Stimulated activated CD8-positive, alpha-beta memory T cell treated with anti-CD3 and anti-CD28 coated beads, Interleukin-7, amount 100 ng/mL, for 4 hours (primary cell): ENCODE measurements around the gene TNNT3.

Experiments used
- DNase-seq, 2 donors: peaks; one replicate each; pipeline ENCODE4 v3.0.0-alpha.2; 2020; ENCODE audit warnings: low read depth in 2 of 2

The TNNT3 gene

DNA sequence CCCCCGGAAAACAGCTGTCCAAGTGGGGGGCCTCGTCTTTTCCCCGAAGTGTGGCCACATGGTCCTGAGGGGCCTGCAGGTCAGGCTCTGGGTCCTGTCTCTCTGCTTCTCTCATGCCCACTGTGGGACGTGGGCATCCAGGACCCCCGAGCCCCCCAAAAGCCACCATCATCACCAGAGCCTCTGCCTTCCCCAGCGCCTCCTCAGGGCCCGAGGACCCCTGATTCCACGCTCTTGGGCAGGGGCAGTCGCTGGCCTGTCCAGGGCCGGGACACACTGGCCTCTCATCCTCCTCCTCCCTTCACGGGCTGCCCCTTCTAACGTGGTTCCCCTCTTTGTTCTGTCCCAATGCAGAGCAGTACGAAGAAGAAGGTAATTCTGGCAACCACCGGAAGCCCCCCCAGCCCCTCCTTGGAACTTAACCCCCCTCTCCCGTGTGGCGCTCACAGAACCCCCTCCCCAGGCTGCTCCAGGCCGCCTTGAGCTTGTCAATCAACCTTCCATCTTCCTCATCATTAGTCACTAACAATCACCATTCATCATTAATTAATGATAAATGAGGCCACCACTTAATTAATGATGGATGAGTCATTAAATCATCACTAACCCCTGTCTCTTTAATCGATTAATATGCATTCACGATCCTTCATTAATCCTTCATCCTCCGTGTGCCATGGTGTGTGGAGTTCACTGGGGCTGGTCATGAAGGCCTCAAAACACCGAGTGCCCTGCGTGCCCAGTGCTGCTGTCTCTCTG lies 3.9 kb downstream of the TNNT3 start:
- DNase-seq: no peak

- no peak for DNase-seq
Observed at GRCh38 chr11:1924181-1924580, 4.7 kb downstream of the TNNT3 start.

- no peak for DNase-seq
Observed at GRCh38 chr11:1924646-1925372, 5.3 kb downstream of the TNNT3 start.

DNA sequence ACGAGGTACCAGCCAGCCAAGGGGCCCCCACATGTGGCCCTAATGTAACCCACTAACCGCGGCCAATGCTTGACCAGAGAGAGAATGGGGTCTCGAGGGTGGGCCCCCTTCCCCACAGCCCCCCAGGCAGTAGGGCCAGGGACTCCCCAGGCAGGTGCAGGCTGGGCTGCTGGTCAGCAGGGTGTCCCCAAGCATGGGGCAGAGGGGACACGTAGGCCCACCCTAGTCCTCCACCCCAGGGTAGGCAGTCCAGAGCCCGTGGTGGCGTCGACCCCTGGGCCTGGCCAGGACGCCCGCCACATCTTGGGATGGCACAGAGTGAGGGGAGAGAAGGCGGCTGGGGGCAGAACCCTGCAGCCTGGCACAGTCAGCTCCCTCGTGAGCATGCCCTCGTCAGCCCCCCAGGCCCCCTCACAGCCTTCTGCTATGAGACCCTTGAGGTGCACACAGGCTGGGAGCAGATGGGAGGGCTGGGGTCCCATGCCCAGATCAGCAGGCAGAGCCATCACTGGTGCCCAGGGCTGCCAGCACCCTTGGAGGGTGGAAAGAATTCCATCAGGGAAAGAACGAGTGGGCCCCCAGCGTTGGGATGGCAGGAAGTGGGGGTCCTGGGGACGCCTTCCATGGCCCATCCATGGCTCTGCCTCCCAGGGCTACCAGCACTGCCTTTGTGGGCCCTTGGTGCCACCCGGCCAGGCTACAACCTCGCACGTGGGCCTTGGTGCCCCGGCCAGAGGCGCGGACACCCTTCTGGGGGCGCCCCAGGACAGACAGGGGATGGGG lies 6.1 kb downstream of the TNNT3 start:
- DNase-seq: no peak

GRCh38 chr11:1926156-1927025 lies 6.9 kb downstream of the TNNT3 start:
- DNase-seq: no peak

DNA sequence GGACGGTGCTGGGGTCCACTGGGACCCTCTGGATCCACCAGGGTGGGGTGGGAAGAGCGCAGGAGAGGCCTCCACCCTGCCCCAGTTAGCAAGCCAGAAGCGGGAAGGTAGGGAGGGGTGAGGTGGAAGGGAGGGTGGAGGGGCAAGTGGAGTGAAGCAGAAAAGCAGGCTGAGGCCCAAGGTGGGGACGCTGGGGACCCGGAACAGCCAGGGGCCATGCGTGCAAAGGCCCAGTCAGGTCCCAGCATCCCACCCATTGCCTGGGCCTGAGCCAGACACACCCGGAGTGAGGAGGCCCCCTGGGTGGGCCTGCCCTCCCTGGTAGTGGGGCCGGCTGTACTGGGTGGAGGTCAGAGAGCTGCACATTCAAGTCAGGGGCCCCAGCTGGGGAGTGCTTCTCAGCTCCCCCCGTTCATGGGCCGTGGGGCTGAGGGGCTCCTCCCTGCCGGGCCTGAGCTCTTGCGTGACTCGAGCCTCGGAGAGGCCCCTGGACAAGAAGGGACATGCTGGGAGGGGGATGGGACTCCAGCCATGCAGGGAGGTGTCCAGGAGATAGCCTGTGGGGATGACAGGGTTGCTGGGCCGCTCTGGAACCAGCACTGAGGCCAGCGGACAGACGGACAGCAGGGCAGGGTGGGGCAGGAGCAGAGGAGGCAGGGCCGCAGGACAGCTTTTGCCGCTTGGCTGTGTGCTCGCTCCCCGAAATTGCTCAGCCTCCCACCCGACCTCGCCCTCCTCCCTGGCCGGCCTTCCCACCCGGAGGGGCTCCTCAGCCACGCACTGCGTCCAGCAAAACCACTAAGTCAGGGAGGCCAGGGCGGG lies 7.7 kb downstream of the TNNT3 start:
- DNase-seq: no peak

- no peak for DNase-seq
Observed at GRCh38 chr11:1927848-1928469, 8.5 kb downstream of the TNNT3 start.

DNA sequence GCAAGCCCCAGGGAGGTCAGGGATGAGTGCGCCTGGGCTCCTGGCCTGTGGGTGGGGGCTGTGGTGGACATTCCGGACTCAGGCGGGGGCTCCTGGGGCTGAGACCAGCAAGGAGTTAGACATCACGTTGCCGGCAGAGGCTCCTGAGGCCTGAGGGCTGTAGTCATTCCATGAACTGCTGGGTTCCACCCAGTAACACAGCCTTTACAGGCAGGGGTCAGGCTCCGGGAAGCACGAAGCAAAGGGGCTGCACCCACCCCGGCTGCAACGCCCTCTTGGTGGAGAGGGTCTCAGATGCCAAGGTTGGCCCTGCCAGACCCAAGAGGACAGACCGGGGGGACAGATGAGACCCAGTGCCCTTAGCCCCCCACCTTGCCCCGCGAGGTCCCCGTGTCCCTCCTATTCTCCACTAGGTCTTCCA lies 9.0 kb downstream of the TNNT3 start:
- no peak for DNase-seq

DNA sequence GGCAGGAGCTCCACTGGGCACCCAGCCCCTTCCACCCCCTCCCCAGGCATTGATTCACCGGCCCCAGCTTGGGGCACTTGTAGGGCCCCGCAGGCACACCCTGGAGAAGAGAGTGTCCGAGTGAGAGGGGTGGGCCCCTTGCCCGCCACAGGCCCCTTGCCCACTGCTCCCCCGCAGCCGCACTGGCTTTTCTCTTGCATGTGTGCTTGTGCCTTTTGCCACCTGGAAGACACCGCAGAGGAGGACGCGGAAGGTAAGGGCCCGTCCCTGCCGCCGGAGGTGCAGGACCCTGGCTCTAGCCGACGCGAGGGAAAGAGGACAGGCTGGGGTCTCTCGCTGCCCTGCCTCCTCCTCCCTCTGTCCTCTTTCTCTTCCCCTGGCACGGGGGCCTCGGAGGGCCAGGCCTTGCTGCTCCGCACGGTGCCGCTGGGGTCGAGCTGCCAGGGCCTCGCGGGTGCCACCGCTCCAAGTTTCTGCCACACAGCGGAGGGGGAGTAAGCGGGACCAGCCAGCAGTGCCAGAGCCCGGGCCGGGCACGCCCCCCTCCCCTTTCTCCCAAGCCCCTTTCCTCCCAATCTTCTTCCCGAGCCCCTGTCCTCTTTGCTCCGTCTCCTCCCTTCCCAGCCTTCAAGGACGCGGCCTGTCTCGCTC lies 9.5 kb downstream of the TNNT3 start:
- no peak for DNase-seq

GRCh38 chr11:1929621-1930461 lies 10.3 kb downstream of the TNNT3 start:
- DNase-seq: no peak

DNA sequence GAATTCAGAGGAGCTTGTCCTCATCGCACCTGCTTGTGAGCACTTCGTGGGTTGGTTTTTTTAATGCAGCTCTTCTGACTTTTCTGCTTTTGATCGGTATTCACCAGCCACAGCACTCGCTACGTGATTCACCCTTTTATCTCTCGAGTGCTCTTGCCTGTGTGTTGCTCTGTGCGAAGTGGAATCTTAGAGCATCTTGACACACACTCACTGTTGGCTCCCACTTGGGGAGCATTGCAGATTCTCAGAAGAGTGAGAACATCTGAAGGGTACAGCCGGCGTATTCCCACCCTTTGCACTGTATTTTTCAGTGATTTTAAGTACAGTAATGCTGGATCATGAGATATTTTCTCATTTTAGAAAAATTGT lies 10.9 kb downstream of the TNNT3 start:
- DNase-seq: no peak

GRCh38 chr11:1931341-1932104 lies 12.0 kb downstream of the TNNT3 start:
- DNase-seq: no peak

DNA sequence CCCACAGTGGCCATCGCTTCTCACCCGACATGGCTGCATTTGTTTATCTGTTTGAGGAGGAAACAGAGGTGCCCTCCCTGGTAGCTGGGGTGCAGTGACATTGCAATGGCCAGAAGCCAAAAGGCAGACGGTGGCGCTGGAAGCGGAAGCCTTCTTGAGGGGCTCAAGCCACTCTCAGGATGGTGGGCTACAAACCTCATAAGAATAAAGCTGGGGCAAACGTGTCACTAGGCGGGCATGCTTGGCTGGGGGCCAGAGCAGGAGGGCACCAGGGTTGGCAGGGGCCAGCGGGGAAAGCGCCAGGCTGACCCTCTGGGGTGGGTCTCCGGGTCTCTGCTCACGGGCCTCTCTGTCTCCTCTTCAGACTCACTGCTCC lies 12.6 kb downstream of the TNNT3 start:
- no peak for DNase-seq

GRCh38 chr11:1932681-1933080 lies 13.2 kb downstream of the TNNT3 start:
- no peak for DNase-seq

DNA sequence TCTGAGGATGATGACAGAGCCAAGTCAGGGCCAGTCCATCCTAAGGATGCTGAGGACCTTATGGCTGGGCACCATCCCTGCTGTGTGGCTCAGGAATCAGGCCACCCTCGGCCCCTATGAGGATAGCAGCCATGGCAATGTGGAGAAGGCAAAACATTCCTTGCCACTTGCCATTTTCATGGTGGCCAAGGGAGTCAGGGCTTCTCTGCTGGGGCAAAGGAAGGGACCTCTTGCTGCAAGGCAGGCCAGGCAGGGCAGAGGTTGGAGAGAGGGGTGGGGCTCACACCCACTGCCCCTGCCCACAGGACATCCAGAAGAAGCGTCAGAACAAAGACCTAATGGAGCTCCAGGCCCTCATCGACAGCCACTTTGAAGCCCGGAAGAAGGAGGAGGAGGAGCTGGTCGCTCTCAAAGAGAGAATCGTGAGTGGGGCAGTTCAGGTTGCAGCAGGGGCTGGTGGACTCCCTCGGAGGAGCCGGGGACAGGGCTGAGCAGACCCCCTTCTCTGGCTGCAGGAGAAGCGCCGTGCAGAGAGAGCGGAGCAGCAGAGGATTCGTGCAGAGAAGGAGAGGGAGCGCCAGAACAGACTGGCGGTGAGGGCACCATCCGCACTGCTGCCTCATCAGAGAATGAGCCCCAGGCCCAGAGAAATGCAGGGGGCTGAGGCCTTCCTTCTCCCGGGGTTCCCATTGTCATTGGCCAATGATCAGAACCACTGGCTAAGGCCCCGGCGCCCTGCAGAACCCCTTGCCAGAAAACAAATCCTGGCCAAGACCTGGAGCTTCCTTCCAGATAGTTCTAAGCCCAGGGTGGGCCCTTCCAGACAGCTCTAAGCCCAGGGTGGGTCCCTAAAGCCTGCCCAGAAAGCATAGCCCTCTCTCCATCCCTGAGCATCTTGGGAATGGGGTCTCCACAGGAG lies 14.2 kb downstream of the TNNT3 start:
- DNase-seq: no peak

DNA sequence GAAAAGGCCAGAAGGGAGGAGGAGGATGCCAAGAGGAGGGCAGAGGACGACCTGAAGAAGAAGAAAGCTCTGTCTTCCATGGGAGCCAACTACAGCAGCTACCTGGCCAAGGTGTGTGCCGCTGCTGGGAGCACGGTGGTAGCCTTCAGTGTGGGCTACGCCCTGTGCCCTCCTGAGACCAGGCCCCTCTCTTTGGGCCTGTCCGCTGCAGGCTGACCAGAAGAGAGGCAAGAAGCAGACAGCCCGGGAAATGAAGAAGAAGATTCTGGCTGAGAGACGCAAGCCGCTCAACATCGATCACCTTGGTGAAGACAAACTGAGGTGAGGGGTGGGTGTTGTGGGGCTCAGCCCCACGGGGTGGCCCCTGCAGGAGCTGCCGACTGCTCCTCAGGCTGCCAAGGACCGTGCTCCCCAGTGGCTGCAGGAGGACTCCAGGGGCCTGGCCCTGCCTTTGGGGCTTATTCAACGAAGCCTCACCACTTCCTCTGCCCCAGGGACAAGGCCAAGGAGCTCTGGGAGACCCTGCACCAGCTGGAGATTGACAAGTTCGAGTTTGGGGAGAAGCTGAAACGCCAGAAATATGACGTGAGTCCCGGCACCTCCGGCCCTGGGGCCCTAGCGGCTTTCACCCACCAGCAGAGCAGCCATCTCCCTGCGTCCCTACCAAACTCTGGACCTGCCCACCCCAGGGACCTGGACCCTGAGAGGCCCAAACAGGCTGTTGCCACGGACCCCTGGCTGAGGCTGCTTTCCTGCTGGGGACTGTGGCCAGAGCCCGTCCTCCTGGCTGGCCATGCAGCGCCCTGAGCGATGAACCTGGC lies 15.0 kb downstream of the TNNT3 start:
- no peak for DNase-seq
